ENCODE measurements around the gene PREP. TPM values are rescaled to one million over a fixed set of nuclear protein-coding genes. Genes with fewer than 3 reads are reported as not detected.
A peak's percentile ranks its signal among the peaks of the same experiment; 100 is the strongest.

Gene PREP
- total RNA-seq, 2 experiments from 2014 or later = 46.4 to 46.9 TPM

DNA sequence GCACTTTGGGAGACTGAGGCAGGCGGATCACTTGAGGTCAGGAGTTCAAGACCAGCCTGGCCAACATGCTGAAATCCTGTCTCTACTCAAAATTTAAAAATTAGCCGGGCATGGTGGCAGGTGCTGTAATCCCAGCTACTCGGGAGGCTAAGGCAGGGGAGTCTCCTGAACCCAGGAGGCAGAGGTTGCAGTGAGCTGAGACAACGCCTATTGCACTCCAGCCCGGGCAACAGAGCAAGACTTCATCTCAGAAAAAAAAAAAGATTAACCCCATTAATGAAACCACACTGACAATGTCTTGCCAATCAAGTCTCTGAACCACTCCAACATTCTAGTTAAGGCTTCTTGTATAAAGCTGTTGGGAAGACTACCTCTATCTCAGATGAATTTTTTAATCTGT lies 4.0 kb downstream of the PREP start:
- DNase-seq (no peak), ATAC-seq (no peak)
- TF ChIP-seq, protein P1, sequence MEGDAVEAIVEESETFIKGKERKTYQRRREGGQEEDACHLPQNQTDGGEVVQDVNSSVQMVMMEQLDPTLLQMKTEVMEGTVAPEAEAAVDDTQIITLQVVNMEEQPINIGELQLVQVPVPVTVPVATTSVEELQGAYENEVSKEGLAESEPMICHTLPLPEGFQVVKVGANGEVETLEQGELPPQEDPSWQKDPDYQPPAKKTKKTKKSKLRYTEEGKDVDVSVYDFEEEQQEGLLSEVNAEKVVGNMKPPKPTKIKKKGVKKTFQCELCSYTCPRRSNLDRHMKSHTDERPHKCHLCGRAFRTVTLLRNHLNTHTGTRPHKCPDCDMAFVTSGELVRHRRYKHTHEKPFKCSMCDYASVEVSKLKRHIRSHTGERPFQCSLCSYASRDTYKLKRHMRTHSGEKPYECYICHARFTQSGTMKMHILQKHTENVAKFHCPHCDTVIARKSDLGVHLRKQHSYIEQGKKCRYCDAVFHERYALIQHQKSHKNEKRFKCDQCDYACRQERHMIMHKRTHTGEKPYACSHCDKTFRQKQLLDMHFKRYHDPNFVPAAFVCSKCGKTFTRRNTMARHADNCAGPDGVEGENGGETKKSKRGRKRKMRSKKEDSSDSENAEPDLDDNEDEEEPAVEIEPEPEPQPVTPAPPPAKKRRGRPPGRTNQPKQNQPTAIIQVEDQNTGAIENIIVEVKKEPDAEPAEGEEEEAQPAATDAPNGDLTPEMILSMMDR (IDR thresholded peaks at IDR 0.05) = no peak
- no peak overlapping the region for H3K27ac Mint-ChIP-seq
- H3K9me3 Mint-ChIP-seq = no peaks in the 10 kb centered on the region
- ChIA-PET POLR2A (interaction anchor here (0.6 to 1.2 kb wide), 2 partner anchors 286 to 501 kb away, joined by 3 read pairs; no protein-coding TSS in a partner anchor), CTCF (interaction anchor here (1.2 to 5.6 kb wide), 2 partner anchors 24 to 311 kb away, joined by 3 to 25 read pairs; no protein-coding TSS in a partner anchor)
- peaks cover 52% of the 10 kb centered on the region for H3K4me1 Mint-ChIP-seq (ENCODE audit: low read depth)
- peaks cover 12% of the 10 kb centered on the region for H3K36me3 Mint-ChIP-seq (ENCODE audit: low read depth)
- no peaks in the 10 kb centered on the region for H3K27me3 Mint-ChIP-seq
- intact Hi-C loops (cut with micrococcal nuclease) = no loop called here
- H3K4me3 Mint-ChIP-seq = no peak overlapping the region

DNA sequence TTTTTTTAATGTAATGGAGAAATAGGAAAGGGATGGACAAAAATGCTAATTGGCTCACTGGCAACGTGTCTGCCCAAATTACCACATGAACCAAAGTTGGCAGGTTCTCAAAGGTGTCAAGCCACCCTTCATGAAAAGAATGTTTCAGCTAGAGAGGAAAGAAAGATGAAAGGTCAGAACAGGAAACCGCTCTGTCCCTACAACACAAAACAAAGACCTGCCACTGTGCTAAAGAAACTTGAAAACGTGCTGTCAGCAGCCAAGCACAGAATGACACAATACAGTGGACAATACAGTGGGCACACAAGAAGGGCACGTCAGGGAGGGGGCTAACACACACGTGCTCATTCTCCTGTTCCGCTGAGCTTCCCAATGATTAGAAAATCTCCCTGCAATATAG lies 4.9 kb downstream of the PREP start:
- Mint-ChIP-seq H3K27ac (peak overlapping the region; percentile 71), H3K36me3 (ENCODE audit: low read depth) (peaks cover 12% of the 10 kb centered on the region), H3K4me1 (ENCODE audit: low read depth) (peaks cover 47% of the 10 kb centered on the region), H3K9me3 (no peaks in the 10 kb centered on the region), H3K4me3 (no peak overlapping the region), H3K27me3 (no peaks in the 10 kb centered on the region)
- ChIA-PET CTCF (interaction anchor here (1.2 to 5.6 kb wide), 2 partner anchors 25 to 310 kb away, joined by 3 to 25 read pairs; no protein-coding TSS in a partner anchor), POLR2A (no interaction called here)
- TF ChIP-seq, protein P1 (IDR thresholded peaks at IDR 0.05) = no peak
- ATAC-seq = peak; percentile 15
- DNase-seq = peak; percentile 20
- intact Hi-C loops (cut with micrococcal nuclease) = no loop called here

DNA sequence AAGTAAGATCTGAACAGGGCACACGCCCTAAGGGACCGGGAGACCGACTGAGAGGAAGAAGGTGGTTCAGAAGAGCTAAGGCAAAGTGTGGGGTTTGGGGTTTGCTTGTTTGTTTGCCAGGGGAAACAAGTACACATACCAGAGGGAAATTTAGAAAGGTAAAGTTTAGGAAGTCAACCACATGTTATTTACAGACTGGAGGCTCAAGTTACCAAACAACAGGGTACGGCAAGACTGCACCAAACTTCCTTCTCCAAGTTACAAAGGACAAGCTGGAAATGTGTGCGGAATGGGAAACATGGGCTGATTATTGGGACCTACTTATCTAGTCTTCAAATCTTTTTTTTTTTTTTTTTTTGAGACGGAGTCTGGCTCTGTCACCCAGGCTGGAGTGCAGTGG lies 11.2 kb downstream of the PREP start:
- Mint-ChIP-seq H3K27ac (no peak overlapping the region), H3K27me3 (no peaks in the 10 kb centered on the region), H3K4me1 (ENCODE audit: low read depth) (no peaks in the 10 kb centered on the region), H3K9me3 (no peaks in the 10 kb centered on the region), H3K4me3 (no peak overlapping the region), H3K36me3 (ENCODE audit: low read depth) (peaks cover 24% of the 10 kb centered on the region)
- TF ChIP-seq, protein P1 (IDR thresholded peaks at IDR 0.05) = no peak
- ATAC-seq (no peak), DNase-seq (no peak)
- intact Hi-C loops (cut with micrococcal nuclease) = no loop called here
- ChIA-PET POLR2A (no interaction called here), CTCF (interaction anchor here (0.7 to 1.3 kb wide), 3 partner anchors 10 to 35 kb away, joined by 3 to 4 read pairs (median 3); partner anchors contain the start of gene PREP)

DNA sequence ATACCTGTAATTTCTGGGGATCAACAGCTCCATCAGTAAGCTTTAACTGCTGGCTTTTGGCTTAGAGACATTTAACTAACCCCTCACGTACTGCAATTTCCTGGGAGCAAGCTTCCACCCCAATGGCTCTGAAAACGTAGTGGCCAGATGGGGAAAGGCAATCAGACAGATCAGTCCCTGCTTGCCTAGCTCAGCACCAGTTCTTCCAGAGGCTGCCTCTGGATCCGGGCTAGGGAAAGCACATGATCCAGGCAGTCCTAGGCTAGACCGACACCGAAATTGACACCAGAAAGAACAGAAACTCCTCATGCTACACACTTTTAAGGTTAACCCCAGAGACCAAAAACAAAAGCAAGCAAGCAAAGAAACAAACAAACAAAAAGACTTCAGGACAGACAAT lies 13.3 kb downstream of the PREP start:
- POLR2A ChIA-PET = interaction anchor here (1.2 kb wide), 1 partner anchor 13 kb away, joined by 3 read pairs; the partner anchor contains the start of gene PREP
- ATAC-seq = no peak
- CTCF ChIA-PET = no interaction called here

DNA sequence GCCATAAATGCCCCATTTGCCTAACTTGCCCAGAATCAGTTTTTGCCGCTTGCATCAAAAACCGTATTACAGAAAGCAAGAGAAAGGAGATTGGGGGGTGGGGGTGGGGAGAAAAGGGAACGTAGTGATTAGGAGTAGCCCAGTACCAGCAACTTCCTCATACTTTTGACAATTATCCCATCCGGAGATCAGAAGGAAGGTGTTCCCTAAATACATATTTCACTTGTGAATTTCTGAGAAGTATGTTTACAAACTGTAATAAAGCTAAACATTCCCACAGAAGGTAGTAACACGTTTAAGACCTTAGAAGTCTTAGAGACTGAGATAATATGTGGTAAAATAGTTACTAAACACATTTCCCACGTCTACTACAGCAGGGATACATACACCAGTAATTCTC lies 14.5 kb downstream of the PREP start:
- peaks cover 20% of the 10 kb centered on the region for H3K36me3 Mint-ChIP-seq (ENCODE audit: low read depth)
- H3K27me3 Mint-ChIP-seq = no peaks in the 10 kb centered on the region
- ATAC-seq (no peak), DNase-seq (no peak)
- no peak overlapping the region for H3K4me3 Mint-ChIP-seq
- TF ChIP-seq, protein P1 (IDR thresholded peaks at IDR 0.05) = no peak
- intact Hi-C loops (cut with micrococcal nuclease) = no loop called here
- H3K9me3 Mint-ChIP-seq = no peaks in the 10 kb centered on the region
- POLR2A ChIA-PET = no interaction called here
- no peak overlapping the region for H3K27ac Mint-ChIP-seq
- peaks cover 16% of the 10 kb centered on the region for H3K4me1 Mint-ChIP-seq (ENCODE audit: low read depth)
- CTCF ChIA-PET = no interaction called here

More for the DNA sequence above, 13.3 kb downstream of the PREP start:
- H3K9me3 Mint-ChIP-seq = no peaks in the 10 kb centered on the region
- H3K4me3 Mint-ChIP-seq = no peak overlapping the region
- peaks cover 18% of the 10 kb centered on the region for H3K36me3 Mint-ChIP-seq (ENCODE audit: low read depth)
- TF ChIP-seq, protein P1 (IDR thresholded peaks at IDR 0.05) = no peak
- H3K27me3 Mint-ChIP-seq = no peaks in the 10 kb centered on the region
- no peak for DNase-seq
- intact Hi-C loops (cut with micrococcal nuclease) = no loop called here
- no peak overlapping the region for H3K27ac Mint-ChIP-seq
- H3K4me1 Mint-ChIP-seq (ENCODE audit: low read depth) = peaks cover 5% of the 10 kb centered on the region
